ENCODE measurements around the gene GRB10.

Gene GRB10

DNA sequence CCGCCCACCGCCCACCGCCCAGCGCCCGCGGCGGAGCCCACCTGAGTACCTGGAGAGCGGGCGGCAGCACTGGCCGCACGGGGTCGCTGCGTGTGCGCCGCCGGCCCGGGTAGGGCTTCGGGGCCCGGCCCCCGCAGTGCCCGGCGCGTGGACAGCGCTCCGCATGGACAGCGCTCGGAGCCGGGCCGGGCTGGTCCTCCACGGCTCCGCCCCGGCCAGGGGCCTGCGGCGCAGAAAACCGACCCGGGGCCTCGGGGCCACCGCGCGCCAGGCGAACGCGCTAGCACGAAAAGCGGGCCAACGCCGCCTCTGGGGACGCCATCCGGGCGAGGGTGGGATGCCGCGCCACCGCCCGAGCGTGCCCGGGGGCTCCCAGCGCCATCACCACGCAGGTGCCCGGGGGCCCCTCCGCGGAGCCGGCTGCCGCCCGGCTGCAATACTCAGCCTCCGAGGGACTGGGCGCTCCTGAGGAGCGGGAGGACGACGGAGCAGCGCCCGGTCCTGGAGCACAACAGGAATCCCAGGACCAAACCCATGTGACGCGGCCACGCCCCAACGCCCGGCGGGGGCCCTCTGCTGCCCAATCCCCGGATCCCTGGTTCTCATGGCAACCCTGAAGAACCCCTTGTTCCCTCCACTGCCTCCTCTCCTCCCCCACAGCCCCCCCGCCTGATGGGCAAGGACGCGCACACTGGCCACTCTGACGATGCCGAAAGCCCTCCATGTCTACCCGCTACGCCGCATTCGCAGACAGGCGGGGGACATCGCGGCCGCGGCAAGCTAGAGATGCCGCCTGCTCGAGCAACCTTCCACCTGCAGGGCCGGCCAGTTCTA, at the start of gene GRB10:
GRB10 (minus strand) TSS at position 522 of the 834 bp plus-strand sequence. CDS start 50,574 bp downstream, outside the sequence.
- no peak for DNase-seq

DNA sequence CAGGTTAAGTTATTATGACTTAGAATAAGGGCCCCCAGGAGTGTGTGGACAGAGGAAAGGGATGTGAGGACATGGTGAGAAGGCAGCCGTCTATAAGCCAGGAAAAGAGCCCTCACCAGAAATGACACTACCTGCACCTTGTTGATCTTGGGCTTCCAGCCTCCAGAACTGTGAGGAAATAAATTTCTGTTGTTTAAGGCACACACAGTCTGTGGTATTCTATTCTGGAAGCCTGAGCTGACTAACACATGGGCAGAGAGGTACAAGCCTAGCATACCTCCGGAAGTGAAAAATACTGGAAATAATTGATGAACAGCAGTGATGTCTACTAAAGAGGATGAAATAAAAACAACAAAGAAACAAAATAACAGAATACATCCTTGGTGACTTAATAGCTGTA, 46.1 kb upstream of the GRB10 start:
- DNase-seq = no peak

DNA sequence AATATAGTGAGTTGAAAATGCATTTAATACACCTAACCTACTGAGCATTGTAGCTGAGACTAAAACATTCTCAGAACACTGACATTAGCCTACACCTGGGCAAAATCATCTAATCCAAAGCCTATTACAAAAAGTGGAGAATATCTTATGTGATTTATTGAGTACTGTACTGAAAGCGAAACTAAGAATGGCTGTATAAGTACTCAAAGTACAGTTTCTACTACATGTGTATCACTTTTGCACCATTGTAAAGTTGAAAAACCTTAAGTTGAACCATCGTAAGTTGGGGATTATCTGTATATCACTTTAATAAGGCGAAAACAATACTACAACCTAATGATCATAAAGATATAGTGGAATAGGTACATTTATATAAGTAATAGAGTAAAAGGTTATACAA, 45.4 kb upstream of the GRB10 start:
- no peak for DNase-seq

DNA sequence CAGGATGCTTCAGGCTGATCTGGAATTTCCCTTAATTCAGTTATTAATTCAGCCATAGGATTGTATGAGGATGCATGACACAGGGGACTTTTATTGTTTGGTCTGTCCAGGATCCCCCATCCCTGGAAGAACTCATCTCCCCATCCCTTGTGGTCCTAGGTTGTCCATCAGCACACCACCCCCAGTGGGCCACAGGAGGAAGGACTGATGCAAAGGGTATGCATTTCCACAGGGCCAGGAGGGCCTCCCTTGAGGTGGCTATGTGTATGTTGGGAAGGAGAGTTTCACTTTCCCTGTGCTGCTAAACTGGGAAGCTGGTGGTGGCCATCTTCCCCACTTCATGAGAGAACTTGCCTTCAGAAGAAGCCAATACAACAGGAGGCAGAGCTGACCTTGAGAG, 44.6 kb upstream of the GRB10 start:
- DNase-seq = no peak

DNA sequence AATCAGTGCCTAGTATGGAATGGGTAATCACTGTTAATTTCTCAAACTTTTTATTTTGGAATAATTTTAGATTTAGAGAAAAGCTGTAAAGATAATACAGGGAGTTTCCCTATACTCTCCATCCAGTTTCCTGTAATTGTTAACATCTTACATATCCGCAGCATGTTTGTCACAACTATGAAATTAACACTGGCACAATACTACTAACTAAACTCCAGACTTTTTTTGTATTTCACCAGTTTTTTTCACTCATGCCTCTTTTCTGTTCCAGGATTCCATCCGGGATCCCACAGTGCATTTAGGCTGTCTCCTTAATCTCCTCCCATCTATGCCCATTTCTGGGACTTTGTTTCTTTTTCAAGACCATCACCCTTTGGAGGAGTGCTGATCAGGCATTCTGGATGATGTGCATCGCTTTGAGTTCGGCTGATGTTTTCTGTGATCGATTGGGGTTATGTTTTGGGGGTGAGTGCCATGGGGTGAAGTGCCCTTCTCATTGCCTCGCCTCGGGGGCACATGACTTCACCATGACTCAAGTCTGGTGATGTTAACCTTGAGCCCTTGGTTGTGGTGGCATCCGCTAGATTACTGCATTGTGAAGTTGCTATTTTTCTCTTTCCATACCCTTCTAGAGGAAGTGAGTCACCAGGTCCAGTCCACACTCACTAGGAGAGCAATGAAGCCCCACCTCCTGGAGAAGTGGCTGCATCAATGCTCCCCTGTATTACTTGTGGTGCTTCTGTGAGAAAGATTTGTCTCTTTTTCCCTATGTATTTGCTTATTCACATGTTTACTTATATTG, 43.9 kb upstream of the GRB10 start:
- no peak for DNase-seq

DNA sequence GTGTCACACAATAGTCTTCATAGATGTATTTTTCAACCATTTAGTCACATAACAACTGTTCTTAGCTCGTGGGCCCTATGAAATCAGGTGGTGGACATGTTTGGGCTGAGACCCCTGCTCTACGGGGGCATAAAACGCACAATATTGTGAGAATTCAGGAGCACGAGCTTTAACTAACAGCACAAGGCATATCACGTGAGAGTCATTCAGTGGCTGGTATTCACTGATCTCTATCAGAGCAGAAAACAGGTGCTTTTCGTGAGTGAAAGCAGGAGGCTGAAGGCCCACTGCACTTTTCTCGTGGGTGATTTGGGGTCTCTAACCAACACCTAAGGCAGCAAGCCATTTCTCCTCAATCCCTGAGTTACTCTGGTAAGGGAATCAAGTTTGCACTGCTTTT, 42.8 kb upstream of the GRB10 start:
- no peak for DNase-seq

DNA sequence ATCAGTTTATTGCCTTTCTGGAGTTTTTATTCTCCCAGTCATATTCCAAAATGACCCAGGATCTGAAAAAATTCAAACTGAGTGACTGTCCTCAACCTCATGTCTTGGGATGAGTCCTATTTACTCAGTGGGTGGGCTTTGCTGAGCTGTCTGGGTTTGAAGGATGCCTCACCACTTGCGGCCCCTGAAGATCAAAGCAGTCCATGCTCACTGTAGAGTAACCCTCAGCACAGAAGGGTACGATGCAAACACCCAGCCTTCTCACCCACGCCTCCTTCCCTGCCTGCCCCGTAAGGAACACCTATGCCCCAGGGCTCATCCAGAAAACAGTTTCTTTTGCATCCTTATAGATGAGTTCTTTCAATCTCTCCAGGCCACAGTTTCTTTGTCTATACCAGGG, 42.2 kb upstream of the GRB10 start:
- no peak for DNase-seq

DNA sequence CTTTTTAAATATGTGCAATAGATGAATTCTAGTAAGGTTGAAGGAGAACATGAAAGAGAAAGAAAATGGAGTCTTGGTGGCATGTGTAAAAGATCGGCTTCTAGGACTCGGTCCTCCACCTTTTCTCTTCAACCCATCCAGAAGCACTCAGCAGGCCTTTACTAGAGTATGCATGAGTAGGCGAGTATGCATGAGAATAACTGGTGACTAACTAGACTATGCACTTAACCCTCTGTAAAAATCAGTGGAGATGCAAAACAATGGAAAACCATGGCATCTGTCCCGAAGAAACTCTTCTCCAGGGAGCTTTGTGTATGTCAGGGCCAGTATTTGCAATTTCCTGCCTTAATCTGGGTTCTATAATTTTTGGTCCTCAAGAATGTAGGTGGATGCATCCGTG, 40.0 kb upstream of the GRB10 start:
- no peak for DNase-seq

DNA sequence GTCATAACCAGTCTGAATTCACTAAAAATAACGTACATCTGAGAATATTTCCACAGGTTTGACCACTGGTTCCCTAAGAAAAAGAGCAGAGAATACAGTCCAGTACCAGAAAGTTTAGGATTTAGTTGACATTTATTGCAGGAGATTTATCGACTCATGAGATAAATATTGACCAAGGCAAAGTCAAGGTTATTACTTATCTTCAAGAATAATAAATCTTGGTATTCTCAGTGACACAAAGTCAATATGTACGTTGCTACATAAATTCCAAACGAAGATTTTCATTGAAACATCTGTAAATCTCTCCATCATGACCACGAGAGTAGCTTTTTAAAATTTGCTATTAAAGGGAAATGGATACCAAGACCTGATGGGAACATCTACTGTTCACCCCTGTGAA, 39.4 kb upstream of the GRB10 start:
- no peak for DNase-seq

DNA sequence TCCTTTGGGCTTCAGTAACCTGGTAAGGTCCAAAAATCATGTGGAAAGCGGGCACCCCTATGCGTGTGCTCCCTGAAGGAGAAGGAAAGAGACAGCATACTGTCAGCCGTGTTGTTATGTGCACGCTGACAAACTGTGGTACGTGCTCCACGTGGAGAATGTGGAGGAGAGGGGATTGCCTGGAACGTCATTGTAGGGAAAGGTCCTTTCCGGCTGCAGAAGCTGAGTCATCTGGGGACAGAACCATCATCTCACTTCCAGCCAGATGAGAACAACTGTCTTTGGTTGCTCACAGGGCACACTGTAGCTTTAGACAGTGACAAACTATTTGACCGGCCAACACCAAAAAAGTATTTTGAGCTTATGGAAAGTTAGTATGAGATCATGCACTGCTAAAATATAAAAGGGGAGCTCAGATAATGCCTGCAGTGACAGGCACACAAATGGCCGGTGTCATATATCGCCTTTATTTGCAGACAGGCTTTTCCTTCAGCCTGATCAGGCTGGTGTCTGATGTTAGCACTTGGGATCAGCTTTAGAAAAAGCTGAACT, 38.8 kb upstream of the GRB10 start:
- DNase-seq = no peak

DNA sequence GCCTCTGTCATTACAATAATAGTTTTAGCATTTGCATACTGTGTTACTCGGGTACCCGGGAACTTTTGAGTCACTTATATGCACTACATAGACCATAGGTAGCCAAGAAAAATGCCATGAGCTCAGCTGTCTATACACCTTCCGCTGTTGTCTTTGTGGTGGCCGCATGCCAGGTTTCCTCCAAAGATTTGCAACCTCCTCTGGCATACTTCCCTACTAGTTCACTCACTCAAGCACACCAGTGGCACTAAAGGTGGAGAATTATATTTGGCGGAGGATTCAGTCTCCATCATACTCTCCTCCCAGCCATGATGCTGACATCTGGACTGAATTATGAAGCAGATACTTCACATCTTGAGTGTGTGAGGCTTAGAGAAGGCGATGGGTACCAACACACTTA, 35.6 kb upstream of the GRB10 start:
- DNase-seq = no peak

DNA sequence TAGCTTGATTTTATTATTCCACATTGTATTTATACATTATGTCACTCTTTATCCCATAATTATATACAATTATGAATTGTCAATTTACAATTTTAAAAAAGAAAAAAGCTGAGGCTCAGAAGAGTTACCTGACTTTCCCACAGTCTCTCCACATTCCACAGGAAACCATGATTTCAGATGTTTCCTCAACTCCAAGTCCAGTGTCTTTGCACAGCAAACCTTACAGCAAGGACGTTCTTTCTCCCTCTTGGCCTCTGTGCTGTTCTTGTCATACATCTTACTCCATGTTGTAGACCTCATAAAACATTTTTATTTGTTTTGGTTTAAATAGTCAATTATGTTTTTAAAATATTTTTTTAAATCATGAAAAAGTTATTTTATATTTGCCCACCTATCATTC, 34.9 kb upstream of the GRB10 start:
- no peak for DNase-seq

DNA sequence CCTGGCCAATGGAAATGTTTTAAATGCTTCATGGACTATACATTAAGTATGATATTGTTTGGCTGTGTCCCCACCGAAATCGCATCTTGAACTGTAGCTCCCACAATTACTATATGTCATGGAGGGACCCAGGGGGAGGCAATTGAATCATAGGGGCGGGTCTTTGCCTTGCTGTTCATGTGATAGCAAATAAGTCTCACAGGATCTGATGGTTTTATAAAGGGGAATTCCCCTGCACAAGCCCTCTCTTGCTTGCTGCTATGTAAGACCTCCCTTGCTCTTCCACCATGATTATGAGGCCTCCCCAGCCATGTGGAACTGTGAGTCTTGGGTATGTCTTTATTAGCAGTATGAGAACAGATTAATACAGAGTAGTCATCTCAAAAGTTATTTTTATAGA, 32.4 kb upstream of the GRB10 start:
- DNase-seq = no peak

DNA sequence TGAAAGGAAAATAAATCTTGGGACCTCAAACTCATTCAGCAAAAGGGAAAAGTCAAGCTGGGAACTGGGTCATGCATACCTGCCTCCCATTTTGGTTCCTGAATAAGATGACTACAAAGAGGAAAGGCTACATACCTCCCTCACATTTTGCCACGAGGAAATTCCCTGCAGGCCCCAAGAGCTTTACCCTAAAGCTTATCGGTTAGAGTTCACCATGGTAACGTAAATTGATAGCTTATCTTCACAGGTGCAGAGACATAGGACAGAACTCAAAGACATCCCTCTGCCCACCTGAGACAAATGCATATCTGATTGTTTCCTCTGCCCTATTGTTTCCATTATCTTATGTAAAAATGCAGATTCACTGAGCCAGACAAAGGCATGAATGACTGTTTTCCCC, 31.5 kb upstream of the GRB10 start:
- DNase-seq = no peak

DNA sequence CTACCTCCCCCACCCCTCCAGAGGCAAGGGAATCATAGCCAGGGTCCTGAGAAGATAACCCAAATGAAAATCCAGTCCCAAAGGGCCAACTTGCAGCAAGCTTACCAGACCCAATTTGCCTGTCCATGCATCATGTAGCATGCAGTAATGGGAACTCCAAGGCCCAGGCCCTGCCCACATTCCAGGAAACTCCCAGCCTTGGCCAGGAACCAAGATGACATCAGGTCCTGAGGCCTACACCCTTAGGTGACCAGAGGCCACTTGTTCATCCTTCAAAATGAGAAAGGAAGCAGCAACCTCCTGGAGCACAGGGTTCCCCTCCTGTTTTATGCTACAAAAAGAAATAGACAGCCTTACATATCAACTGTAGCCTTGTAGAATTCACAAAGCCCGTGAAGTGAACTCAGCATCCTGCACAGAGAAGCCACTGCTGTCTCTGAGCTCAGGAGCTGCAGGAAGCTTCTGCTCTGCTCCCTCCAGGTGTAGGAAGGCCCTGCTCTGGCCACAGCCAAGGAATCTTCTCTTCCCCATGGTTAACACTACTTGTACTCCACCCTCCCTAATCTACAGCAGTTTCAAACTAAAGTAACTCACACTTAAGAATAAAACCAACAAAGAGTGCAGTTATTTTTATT, 30.3 kb upstream of the GRB10 start:
- no peak for DNase-seq

DNA sequence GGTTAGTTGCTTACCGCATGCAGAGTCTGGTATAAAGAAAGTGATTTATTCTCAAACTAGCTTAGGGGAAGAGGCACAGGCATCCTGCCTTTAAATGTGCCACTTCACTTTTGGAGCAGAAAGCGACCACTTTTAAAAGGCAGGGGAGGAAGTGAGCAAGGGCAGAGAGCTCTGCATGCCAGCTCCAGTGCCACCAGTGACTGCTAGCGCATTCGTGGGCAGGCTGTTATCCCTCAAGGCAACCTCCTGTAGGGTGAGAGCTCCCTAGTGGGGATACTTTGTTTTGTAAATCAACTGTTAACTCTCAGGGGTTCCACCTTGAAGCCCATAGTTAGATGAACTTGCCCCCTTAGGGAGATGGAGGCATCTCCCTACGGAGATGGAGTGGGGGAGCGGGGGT, 29.4 kb upstream of the GRB10 start:
- no peak for DNase-seq

DNA sequence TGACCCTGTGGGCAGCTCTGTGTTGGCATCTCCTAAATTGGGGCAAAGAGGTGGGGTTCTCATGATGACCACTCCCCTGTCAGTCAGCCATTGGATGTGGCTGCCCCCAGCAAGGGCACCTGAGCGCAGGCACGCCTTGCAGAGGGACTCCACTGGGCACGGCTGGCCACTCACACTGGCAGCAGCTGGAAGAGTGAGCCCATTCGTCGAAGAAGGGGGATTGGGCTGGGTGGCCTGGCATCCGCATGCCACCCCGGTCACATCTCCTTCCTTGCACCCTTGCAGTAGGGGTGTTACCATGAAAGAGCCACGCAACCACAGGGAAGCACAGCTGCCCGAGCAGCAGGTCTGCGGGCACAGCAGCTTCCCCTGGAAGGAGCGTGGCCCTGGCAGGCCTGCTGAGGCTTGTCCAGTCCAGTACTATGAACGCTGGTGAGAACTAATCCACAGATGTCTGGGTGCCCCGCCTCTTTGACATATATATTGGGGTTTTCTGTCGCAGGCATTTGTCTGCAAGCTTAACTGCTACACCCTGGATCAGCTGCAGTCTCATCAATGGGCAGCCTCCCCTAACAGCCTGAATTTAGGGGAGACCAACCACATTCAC, 25.7 kb upstream of the GRB10 start:
- no peak for DNase-seq

DNA sequence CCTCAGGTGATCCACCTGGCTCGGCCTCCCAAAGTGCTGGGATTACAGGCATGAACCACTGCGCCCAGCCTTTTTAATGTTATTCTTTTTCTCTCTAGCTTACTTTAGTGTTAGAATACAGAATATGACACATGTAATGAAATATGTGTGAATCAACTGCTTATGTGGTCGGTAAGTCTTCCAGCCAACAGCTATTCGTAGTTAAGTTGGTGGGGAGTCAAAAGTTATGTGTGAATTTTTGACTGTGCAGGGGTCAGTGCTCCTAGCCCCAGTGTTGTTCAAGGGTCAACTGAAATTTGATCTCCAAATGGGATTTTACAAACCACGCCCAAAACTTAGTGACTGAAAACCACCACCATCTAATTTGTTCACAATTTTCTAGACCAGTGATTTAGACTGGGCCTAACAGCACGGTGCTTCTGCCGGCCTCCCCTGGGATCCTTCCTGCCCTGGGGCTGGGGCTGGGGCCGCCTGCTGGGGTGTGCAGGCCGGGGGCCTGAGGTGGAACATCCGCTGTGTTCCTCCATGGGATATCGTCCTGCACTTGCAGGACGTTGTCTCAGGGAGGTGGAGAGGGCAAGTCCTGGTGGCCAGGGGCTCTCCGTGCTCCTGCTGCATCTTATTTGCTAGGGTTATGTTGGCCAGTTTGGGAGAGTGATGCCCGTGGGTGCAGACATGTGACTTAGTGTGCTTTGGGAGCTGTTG, 24.5 kb upstream of the GRB10 start:
- DNase-seq = no peak

DNA sequence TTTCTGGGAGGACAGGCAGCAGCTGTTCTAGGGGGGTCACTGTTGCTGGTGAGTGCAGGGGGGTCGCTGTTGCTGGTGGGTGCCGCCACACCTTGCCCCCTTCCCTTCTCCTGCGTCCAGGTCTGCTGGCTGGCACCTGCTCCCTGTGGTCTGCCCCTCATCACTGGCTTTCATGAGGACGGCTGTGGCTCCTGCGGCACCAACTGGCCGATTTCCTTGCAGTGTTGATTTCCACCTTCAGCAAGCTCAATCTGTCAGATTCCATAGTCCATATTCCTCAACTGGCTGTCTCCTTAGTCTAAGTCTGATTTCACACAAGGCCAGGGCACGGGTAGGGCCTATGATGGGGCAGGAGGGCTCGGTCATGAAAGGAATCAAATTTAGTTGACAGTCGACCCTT, 23.4 kb upstream of the GRB10 start:
- no peak for DNase-seq

DNA sequence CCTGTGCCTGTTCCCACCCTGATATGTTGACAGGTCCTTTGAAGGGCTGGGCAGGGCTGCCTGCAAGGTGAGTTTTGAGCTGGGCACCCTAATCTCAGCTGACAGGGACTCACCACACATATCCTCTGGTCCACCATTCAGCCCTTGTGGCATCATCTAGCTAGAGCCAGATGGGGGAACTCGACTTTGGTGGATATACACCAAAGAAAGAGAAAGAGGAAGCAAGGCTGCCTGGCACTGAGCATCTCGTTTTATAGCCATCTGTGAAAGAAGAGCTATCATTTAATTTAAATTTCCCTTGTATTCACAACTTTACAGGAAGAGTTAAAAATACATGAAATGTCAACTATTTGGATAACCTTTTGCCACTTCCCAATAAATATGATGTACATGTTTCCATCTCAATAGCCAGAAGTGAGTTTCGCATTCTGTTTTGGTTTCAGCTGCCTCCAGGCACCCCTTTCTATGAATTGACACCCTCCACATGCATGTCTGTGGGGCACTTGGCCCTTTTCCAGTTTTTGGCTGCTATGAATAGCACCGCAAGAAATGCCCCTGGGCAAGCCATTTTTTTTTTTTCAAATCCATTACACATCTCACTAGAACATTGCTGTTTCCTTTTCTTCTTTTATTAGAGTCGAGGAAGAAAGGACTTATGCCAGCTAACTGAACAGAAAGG, 22.9 kb upstream of the GRB10 start:
- DNase-seq = no peak

DNA sequence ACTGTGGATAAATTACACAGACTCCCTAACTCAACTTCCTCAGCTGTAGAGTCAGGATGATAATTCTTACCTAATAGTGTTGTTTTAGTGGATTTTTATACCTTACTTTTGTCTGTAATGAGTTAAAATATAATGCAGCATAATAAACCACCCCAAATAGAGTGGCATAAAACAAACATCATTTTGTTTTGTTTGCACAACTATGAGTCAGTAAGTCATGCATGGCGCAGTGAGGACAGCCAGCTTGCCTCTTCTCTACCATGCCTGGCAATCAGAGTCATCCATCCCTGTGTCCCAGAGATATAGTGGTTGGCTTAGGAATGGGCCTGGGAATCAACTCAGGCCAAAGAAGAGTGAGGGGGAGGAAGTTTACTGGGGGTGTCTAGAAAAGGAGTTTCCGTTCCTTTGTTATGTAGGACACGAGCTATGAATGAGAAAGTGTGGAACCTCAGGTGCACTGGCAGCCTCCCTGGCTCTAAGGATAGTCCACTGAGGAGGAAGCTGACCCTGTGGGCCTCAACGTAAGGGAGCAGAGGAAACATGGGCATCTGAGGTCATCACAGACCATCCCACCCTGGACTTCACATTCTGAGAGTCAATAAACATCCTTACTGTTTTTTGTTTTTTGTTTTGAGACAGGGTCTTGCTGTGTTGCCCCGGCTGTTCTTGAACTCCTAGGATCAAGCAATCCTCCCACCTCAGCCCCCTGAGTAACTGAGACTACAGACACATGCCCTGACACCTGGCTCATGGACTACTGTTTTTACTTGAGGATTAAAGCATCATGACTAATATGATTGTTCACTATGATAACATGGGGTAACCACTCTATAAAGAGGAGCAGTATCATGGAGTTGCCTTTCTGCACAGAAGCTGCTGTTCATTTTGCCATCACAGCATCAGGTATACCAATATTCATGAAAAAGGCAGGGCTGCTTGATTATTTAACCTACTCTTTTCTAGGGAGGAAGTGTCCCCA, 21.0 kb upstream of the GRB10 start:
- DNase-seq = no peak

All from NCI-H2029 treated with DMSO at 0.1 percent for 48 hours (cell line).